GM19397 (cell line): ENCODE measurements around the gene KMO.
A peak's percentile ranks its signal among the peaks of the same experiment; 100 is the strongest.

Source experiments
- ATAC-seq: cut with Tn5 transposase; IDR thresholded peaks from one replicate; pipeline ENCODE4 v1.9.1; 2021; ENCODE audit warnings: mild to moderate bottlenecking, moderate library complexity; ENCODE audit not compliant: unreplicated experiment

The KMO gene

DNA sequence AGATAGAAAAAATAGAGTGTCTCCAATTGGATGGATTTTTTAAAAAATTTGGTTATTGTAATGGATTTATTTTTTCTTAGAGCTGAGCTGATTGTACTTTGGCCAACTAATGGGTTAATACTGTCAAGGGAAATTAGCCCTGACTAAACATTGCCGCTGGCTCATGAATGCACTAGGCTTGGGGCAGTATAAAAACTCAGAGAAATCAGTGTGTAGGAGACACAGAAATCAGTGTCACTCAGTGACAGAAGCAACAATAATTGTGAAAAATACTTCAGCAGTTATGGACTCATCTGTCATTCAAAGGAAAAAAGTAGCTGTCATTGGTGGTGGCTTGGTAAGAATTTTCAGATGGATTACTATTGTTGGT lies at the start of gene KMO:
Gene KMO, plus strand, starts transcription at position 217 of the 370 bp plus-strand sequence. Its CDS starts 67 bp downstream, at position 284.
- ATAC-seq, result peak; percentile 37

DNA sequence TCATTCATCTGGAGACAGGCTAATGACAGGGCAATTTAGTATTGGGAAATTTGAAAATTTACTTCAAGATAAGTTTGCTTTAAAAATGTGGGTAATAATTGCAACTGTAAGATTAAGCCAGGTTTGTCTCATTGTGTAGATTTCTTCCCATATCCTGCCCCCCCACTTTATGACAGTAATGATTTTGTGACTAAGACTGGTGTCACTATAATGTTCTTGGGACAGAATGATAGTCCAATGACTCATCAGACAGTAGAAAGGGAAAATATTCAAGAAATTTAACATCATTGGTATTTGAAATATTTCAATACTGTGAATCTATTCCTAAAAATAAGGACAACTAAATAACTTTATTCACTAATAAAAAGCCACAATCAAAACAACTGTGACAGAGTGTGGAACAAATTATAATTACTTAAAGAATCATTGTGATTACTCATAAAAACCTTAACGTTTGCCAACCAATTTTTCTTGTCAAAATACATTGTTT lies 49.4 kb upstream of the KMO start:
- ATAC-seq, result no peak

DNA sequence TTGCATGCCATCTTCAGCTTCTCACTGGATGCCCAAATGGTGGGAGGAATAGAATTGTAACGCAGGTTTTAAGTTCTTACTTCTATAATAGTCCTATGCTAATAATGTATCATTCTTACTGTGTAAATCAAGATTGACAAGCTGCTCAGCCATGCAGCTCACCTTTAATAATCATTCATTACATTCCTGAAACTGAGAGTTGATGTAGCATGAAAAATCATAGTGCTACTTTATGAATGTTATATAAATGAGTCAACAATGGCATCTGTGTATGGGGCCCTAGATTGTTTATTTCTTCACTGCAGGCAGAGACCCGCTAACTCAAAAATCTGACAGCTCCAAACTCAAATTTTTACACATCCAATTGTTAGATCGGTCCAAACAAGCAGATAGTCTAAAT lies 47.0 kb upstream of the KMO start:
- peak; percentile 59 for ATAC-seq

DNA sequence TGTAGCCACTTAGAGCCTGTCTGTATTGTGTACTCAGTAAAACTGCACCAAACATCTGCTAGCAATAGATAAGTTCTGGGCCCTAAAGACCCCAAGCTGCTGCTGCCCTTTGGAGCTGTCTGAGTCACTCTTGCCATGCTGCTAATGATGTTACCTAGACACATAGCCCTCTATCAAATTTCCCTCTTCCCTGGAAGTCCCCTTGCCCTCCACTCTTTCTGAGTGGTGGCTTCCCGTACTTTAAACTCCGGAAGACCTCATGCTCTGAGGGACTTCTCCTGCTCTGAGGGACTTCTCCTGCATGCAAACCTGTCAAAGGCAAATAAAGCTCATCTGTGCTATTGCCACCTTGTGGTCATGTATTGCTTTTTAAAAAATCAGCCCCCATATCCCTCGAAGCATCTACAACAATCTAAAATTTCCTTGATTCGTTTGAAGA lies 46.6 kb upstream of the KMO start:
- peak; percentile 68 for ATAC-seq

DNA sequence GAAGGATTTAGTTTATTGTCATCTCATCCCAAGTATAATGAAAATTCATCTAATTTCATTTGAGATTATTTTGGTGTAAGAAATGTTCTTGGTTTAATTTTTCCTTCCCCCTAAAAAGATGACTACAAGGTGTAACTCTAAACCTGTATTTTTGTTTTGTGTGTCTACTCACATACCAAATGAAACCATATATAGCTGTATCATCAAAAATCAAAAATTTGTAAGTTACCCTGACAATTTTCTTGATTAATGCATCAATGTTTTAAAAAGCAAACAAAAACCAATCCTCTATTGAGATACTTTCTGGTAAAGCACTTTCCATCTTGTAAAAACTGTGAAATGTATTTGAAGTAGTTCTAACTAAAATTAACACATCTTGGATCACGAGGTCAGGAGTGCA lies 43.4 kb upstream of the KMO start:
- no peak for ATAC-seq

DNA sequence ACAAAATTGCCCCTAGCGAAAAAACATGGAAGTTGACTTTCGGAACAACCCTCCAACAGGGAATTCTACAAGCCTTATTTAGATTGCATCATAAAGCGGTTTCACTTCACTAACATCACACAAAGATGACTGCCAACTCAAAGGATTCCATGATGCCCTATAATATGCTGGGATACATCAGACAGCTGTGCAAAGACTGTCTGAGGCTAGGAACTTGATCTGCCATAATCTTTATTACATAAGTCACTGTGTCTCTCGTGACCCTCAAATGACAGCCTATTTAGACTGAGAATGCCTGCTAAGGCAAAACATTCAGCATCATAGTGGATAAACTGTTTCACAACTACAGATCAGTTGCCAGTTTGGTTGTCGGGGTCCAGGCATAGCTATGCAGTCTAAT lies 36.4 kb upstream of the KMO start:
- ATAC-seq, result no peak

DNA sequence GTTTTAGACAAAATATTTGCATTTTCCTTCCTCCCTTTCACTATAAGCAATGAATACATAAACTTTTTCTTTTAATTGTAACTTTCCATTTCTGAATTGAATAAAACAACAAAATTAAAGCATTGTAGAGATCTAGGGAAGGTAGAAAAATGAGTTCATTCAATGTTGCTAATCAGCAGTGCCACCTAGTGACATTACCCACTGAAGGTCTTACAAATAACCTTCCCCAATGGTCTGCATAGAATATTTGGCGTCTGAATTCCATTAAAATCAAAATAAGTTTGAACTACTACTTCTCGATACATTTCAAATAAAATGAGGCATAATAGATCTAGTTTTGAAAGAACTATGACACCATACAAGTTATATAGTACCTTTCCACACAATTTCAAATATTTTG lies 32.3 kb upstream of the KMO start:
- ATAC-seq, result no peak

DNA sequence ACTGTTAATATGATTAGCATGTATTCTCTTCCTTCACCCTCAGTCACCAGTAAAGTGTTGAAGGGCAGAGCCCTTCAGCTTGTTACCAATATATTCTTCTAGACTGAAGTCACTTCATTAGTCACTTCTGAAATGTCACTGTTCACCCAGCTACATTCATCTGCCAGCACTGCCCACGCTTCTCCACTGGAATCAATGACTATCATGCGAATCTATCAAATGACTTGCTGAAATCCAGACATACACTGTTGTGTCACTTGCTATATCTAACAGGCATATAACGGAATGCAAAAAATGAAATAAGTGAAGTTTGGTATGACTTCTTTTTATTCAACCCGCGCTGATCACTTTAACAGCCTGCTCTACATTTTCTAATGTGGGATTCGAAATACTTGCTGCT lies 28.7 kb upstream of the KMO start:
- no peak for ATAC-seq

DNA sequence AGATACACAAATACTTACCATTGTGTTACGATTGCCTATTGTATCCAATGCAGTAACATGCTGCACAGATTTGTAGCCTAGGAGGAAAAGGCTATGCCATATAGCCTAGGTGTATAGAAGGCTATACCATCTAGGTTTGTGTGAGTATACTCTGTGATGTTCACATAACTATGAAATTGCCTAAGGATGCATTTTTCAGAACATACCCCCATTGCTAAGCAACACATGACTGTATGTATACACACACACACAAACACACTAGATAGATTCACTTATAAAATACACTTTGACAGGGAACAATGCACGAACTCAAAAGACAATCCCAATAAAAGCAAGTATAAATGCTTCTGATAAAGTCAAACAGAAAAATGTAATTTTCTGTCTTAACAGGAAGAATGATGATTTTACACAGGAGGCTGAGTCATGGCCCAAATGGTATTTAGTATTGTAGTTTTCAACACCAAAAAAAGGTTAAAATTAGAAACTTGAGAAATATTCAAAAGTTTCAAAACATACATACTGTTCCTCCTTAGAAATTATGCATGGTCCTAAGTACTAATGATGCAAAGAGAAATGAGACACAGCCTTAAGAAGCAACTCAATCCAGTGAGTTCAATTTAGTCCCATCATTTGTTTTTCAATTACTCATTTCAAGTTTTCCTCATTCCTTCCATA lies 24.9 kb upstream of the KMO start:
- ATAC-seq, result no peak

DNA sequence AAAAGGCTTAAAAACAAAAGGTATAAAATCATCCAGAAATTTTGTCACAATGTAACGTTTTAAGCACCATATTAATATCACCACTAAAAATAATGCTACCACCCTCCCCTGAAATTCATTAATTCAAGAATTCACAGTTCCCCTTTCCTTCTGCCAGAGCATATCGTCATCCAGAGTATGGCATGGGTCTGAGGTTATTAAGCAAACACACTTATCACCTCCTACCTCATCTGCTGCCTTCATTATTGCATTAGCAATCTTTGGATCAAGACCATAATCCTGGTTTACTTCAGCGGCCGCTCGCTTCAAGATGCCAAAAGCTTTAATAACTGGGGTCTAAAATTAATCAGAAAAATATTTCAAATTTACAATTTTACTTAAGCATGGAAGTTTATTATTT lies 18.8 kb upstream of the KMO start:
- no peak for ATAC-seq

DNA sequence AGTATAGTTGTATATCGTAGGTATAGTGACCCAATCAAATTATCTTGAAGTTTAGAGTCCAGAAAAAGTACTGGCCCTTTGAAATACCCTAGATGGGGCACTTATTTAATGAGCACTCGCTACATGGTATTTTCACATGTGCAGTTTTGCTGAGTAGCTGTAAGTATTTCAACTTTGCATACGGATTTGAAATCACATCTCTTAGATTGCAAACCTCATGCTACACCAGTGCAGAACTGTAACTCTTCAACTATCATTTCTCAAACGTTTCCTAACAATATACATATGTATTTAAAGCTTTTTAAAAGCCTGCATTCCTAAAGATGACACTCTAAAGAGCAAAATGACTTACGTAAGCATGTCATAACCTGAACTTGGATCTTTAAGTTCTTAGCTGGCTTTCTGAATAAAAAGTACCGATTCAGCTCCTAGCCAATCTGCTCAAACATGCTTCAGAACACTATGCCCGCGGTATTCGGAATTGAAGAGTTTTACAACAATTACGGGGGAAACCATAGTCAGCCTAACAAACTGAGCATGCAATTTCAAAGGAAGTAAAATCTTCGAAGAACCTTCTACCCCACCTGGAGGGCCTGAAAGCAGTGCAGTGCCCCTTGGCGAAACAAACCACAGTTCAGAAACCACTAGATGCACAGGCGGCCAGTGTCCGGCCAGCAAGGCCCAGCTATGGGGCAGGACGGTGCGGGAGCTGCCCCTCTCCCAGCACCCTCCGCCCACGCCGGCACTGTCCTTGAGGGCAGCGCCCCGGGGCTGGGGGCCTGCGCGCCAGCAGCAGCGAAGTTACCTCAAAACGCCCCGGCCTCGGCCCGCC lies 13.5 kb upstream of the KMO start:
- ATAC-seq, result peak; percentile 35

DNA sequence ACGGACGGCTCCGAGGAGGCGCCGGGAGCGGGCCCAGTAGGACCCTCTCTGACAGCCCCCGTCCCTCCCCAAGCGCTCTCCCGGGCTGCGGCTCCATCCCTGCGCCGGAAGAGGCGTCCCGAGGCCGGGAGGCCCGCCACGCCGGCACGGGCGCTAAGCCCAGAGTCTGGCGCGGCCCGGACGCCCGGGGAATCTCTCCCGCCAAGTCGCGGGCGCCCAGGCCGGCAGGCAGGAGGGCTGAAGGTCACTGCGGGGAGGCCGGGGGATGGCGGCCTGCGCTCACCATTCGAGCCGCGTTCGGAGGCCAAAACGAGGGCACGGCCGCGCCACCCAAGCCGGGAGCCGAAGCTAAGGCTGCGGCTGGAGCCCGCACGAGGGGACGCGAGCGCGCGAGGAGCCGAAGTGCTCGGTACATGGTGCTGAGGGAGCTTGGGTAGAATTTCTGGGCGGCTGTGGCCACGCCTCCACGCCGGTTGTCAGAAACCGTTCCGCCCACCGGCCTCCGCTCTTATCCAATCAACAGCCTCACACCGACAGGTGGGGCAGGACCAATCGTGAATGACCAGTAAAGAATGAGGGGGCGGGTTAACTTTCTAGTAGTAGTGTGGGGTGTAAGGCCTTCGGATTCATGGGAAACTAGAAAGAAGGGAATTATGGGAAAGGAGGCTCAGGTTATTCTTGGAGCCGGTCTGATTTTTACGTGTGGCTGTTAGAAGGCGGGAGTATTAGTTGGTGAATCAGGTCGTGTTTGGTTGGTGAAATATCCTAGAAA lies 12.7 kb upstream of the KMO start, which contains the start of gene FH:
Gene FH, minus strand, starts transcription at position 448 of the 772 bp plus-strand sequence. Its CDS starts 33 bp downstream, at position 415.
- peak; percentile 99 for ATAC-seq

DNA sequence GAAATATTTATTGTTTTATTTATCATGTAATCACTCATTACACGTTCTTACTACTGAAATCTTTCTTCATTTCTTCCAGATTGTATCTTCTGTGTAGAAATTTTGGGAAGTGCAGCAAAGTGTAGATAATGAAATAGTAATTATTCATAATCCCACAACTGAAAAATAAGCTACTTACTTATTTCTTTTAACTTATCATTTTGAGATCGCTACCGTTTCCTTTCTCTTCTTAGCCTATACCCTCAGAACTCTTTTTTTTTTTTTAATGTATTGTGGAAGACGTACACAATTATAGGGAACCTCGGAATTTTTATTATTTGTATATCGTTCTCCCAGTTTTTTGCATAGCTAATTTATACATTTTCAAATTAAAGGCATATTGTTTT lies 12.1 kb upstream of the KMO start:
- no peak for ATAC-seq

DNA sequence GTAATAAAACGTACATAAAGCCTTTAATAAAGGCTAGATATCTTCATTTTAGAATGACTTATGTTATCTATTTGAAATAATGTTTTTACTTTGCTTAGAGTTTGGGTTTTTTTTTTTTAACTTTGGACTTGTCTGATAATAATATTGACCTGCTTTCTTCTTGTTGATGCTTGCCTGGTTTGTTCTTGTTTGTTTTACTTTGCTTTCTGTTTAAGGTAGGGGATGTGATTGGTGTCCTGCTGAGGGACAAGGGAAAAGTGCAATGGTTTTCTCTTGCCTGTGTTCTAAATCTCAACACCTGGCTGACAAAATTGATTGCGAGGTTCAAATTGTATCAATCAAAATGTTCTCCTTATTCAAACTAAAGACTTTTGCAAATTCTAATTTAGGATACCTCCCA lies 10.5 kb upstream of the KMO start:
- ATAC-seq, result no peak

DNA sequence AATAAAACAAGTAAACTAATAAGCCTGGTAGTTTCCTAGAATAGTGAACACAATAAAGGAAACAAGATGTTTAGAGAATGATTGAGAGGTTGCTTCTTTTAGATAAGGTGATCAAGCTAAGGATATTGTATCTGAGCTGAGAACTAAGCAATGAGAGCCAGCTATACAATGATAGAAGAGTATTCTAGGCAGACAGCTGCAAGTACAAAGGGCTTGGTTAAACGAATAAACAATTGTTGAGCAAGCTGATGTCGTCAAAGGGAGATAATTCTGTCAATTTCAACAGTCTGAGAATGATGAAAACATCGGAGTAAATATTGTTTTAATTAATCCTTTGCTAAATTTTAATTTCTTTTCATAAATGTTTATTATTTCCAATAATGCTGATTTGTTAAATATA lies 7.2 kb upstream of the KMO start:
- no peak for ATAC-seq

DNA sequence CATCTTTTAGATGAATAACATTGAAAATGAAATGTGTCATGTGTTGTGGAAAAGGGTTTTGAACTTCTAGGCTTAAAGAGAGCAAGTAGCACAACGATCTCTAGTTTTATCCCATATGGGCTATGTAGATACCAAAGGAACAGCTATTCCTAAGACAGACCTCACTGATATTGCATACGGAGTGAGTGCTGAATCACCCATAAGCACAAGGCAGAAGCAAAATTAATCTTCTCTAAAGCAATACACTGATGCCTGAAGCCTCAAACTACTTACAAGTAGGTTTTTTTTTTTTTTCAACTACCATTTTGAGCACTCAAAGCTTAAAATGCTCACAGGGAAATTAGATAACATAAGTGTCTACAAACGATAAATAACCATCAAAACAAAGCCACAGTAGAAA lies 5.0 kb upstream of the KMO start:
- no peak for ATAC-seq

DNA sequence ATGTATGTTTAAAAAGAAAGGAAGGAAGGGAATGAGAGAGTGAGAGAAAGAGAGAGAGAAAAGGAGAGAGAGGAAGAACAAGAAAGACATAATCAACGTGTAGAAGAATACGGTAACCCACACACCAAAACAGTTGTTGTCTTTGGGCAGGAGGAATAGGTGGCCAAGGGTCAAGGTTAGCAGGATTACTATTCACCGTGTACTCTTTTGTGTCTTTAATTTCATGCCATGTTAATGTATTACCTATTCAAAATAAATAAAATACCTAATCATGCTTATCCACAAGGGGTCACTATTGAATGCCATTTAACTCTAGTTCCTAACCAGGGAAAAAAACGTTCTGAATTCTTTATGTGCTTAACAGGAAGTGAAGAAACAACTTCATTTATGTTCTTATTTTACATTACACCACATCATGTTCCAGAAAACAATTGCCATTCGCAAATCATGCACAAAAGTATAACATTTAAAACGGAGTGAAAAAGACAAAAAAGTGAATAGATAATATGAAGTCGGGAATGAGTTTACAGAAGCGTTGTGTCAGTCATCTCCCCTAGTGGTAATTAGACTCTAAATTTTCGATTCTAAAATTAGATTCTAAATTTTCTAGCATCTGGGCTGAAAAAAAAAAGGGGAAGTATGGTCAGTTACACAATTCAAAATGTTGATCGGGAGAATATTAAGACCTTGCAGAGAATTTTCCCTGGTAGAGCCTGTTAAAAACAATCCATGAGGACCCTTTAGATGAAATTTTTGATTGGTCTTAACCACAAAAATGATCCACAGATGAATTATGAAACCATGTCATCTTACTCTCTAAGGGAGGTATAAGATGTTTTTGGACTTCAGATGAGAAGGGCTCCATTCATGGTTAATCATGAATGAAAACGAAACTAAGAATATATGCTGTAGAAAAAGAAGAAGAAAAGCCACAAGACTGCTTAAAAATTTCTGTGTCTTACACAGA lies 700 bp upstream of the KMO start:
- peak; percentile 60 for ATAC-seq

DNA sequence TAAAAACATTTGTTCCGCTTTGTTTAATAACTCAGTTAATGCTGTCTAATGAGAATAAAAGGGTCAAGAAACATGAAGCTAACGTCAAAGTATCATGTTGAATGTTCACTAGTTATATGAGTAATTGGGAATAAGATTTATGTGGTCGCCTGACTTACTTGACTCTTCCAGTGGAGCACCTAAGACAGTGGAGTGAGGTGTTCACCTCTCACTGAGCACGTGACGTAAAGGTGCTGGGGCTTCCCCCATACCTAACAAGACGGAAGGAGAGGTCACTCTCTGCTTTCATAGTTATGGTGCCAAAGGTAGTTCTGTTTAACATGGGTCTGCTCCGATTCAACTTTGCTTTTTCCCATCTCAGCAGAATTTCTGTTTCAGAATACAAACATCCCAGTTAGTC lies 686 bp downstream of the KMO start:
- ATAC-seq, result peak; percentile 61

DNA sequence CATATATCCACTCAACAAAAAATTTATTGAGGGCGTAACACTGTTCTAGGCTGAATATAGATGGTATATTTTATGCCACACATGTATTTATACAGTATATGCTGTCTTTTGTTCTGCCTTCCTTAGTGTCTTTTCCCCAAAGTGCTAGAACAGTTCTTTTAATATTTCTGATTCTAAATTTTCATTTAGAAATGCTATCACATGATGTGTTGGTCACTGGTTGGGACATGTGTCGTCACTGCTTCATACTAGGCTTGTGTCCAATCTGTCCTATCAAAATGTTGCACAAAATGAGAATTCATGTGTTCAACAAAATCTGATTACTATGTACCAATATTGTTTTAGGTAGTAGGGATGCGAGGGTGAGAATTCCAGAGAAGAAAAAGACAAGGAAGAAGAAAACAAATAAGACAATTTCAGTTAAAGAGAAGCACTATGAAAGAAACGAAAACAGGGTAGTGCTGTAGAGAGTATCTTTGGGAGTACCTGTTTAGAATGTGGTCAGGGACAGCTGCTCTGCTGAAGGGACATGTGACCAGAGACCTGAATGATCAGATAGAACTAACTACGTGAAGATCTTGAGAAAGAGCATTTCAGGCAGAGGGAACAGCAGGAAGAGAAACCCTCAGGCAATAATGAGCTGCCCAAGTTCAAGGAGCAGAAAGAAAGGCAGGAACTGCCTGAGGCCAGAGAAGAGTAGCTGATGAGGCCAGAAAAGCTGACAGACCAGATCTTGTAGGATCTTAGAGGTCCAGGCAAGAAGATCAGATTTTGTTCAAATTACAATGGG lies 1.3 kb downstream of the KMO start:
- ATAC-seq, result peak; percentile 34
